Keratinocyte (primary cell): Measurements from ENCODE around the gene DIAPH3.

Source experiments
- CTCF ChIP-seq, 3 experiments: IDR thresholded peaks in 1 of 3; conservative IDR thresholded peaks in 1 of 3; optimal IDR thresholded peaks in 1 of 3; 2 replicates in 2 of 3; 3 replicates in 1 of 3; pipeline versions ENCODE3 to v1.5.1; 2011; ENCODE audit warnings: low read length in 3 of 3, mild to moderate bottlenecking in 3 of 3, moderate library complexity in 2 of 3, control low read depth in 1 of 3, inconsistent platforms in 1 of 3; ENCODE audit not compliant: insufficient read depth in 2 of 3; ENCODE audit errors: extremely low read depth in 1 of 3
- EZH2 ChIP-seq: IDR thresholded peaks from one replicate; pipeline ENCODE4 v1.6.1; 2012; ENCODE audit warnings: inconsistent platforms, mild to moderate bottlenecking, low read length, moderate library complexity

GRCh38 chr13:59839186-59839585 is 324.5 kb downstream of the DIAPH3 start:
- TF ChIP-seq EZH2 (no peak), CTCF (optimal IDR thresholded peaks at IDR 0.05 in 1 of 3, IDR thresholded peaks at IDR 0.05 in 1 of 3, conservative IDR thresholded peaks at IDR 0.05 in 1 of 3; ENCODE audit: extremely low read depth in 1 of 3, insufficient read depth in 2 of 3, low read length in 3 of 3) (no peak)
